GM23338 (cell line): ENCODE measurements around the gene MRPL34.
"Not testable (repeated sequence)": the region's sequence is repeated elsewhere in the genome, so short reads cannot be mapped to it uniquely, and the experiment has no call there.

ENCODE experiments used
- EZH2 ChIP-seq: fragments of 200-600 bp; sonication (generic); IDR thresholded peaks from one replicate; pipeline ENCODE4 v1.8.0; 2017; ENCODE audit warnings: antibody characterized with exemption, mild to moderate bottlenecking, low read depth; ENCODE audit not compliant: unreplicated experiment
- JUNB ChIP-seq: IDR thresholded peaks from one replicate; pipeline ENCODE4 v1.6.1; 2016; ENCODE audit warnings: antibody characterized with exemption; ENCODE audit not compliant: unreplicated experiment
- TF ChIP-seq, protein P1 (sequence below), 2 experiments: fragments of 200-600 bp in 1 of 2; sonication (generic) in 1 of 2; conservative IDR thresholded peaks; 2 replicates each; pipeline versions ENCODE4 v1.5.1 to v1.6.1; 2016 to 2017; ENCODE audit warnings: antibody characterized with exemption in 2 of 2, low read depth in 2 of 2, mild to moderate bottlenecking in 2 of 2, moderate library complexity in 1 of 2
- TF ChIP-seq, protein P2 (sequence below): fragments of 250-450 bp; sonication (Bioruptor Pico); IDR thresholded peaks from 2 replicates; pipeline ENCODE4 v1.5.0; 2020; ENCODE audit warnings: mild to moderate bottlenecking, moderate library complexity

DNA sequence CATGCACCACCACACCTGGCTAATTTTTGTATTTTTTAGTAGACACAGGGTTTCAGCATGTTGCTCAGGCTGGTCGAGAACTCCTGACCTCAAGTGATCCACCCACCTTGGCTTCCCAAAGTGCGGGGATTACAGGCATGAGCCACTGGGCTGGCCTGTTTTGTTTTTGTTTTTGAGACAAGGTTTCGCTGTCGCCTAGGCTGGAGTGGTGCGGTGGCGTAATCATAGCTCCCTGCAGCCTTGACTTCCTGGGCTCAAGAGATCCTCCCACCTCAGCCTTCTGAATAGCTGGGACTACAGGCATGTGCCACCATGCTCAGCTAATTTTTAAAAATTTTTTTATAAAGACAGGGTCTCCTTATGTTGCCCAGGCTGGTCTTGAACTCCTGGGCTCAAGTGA lies 10.1 kb upstream of the MRPL34 start:
- TF ChIP-seq, protein P1, sequence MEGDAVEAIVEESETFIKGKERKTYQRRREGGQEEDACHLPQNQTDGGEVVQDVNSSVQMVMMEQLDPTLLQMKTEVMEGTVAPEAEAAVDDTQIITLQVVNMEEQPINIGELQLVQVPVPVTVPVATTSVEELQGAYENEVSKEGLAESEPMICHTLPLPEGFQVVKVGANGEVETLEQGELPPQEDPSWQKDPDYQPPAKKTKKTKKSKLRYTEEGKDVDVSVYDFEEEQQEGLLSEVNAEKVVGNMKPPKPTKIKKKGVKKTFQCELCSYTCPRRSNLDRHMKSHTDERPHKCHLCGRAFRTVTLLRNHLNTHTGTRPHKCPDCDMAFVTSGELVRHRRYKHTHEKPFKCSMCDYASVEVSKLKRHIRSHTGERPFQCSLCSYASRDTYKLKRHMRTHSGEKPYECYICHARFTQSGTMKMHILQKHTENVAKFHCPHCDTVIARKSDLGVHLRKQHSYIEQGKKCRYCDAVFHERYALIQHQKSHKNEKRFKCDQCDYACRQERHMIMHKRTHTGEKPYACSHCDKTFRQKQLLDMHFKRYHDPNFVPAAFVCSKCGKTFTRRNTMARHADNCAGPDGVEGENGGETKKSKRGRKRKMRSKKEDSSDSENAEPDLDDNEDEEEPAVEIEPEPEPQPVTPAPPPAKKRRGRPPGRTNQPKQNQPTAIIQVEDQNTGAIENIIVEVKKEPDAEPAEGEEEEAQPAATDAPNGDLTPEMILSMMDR (conservative IDR thresholded peaks at IDR 0.05; ENCODE audit: low read depth in 2 of 2): not testable (repeated sequence)
- TF ChIP-seq, protein P2, sequence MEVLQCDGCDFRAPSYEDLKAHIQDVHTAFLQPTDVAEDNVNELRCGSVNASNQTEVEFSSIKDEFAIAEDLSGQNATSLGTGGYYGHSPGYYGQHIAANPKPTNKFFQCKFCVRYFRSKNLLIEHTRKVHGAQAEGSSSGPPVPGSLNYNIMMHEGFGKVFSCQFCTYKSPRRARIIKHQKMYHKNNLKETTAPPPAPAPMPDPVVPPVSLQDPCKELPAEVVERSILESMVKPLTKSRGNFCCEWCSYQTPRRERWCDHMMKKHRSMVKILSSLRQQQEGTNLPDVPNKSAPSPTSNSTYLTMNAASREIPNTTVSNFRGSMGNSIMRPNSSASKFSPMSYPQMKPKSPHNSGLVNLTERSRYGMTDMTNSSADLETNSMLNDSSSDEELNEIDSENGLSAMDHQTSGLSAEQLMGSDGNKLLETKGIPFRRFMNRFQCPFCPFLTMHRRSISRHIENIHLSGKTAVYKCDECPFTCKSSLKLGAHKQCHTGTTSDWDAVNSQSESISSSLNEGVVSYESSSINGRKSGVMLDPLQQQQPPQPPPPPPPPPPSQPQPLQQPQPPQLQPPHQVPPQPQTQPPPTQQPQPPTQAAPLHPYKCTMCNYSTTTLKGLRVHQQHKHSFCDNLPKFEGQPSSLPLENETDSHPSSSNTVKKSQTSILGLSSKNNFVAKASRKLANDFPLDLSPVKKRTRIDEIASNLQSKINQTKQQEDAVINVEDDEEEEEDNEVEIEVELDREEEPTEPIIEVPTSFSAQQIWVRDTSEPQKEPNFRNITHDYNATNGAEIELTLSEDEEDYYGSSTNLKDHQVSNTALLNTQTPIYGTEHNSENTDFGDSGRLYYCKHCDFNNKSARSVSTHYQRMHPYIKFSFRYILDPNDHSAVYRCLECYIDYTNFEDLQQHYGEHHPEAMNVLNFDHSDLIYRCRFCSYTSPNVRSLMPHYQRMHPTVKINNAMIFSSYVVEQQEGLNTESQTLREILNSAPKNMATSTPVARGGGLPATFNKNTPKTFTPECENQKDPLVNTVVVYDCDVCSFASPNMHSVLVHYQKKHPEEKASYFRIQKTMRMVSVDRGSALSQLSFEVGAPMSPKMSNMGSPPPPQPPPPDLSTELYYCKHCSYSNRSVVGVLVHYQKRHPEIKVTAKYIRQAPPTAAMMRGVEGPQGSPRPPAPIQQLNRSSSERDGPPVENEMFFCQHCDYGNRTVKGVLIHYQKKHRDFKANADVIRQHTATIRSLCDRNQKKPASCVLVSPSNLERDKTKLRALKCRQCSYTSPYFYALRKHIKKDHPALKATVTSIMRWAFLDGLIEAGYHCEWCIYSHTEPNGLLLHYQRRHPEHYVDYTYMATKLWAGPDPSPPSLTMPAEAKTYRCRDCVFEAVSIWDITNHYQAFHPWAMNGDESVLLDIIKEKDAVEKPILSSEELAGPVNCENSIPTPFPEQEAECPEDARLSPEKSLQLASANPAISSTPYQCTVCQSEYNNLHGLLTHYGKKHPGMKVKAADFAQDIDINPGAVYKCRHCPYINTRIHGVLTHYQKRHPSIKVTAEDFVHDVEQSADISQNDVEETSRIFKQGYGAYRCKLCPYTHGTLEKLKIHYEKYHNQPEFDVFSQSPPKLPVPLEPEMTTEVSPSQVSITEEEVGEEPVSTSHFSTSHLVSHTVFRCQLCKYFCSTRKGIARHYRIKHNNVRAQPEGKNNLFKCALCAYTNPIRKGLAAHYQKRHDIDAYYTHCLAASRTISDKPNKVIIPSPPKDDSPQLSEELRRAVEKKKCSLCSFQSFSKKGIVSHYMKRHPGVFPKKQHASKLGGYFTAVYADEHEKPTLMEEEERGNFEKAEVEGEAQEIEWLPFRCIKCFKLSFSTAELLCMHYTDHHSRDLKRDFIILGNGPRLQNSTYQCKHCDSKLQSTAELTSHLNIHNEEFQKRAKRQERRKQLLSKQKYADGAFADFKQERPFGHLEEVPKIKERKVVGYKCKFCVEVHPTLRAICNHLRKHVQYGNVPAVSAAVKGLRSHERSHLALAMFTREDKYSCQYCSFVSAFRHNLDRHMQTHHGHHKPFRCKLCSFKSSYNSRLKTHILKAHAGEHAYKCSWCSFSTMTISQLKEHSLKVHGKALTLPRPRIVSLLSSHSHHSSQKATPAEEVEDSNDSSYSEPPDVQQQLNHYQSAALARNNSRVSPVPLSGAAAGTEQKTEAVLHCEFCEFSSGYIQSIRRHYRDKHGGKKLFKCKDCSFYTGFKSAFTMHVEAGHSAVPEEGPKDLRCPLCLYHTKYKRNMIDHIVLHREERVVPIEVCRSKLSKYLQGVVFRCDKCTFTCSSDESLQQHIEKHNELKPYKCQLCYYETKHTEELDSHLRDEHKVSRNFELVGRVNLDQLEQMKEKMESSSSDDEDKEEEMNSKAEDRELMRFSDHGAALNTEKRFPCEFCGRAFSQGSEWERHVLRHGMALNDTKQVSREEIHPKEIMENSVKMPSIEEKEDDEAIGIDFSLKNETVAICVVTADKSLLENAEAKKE (CRISPR knock-in tag): not testable (repeated sequence)
- not testable (repeated sequence) for TF ChIP-seq JUNB, EZH2
